ENCODE results near the gene NUFIP1. TPM values are rescaled to one million over a fixed set of nuclear protein-coding genes. Genes with fewer than 3 reads are reported as not detected.
A peak's percentile ranks its signal among the peaks of the same experiment; 100 is the strongest.

Gene NUFIP1
- total RNA-seq, 1 experiment from 2014 or later: 14.0 TPM

DNA sequence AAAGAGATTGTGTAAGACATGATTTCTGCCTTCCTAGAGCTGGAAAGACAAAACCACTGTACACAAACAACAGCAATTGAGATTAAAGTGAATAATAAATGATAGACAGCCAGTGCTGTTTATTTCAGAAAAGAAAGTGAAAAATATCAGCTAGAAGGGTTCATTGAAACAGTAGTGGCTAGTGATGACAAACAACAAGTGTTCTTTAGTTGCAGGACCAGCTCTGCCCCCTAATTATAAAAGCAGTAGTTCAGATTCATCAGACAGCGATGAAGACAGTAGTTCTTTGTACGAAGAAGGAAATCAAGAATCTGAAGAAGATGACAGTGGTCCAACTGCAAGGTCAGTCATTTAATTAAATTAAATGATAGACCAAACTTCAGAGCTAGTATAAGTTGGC lies 14.8 kb upstream of the NUFIP1 start:
- no peak overlapping the region for H3K4me3 Mint-ChIP-seq
- TF ChIP-seq GRHL2 (CRISPR knock-in tag; IDR thresholded peaks at IDR 0.05; ENCODE audit: insufficient replicate concordance, severe bottlenecking): no peak
- TF ChIP-seq NFE2L1 (CRISPR knock-in tag; IDR thresholded peaks at IDR 0.05): no peak
- TF ChIP-seq, protein P1, sequence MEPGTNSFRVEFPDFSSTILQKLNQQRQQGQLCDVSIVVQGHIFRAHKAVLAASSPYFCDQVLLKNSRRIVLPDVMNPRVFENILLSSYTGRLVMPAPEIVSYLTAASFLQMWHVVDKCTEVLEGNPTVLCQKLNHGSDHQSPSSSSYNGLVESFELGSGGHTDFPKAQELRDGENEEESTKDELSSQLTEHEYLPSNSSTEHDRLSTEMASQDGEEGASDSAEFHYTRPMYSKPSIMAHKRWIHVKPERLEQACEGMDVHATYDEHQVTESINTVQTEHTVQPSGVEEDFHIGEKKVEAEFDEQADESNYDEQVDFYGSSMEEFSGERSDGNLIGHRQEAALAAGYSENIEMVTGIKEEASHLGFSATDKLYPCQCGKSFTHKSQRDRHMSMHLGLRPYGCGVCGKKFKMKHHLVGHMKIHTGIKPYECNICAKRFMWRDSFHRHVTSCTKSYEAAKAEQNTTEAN (CRISPR knock-in tag; IDR thresholded peaks at IDR 0.05): no peak
- no peak for TF ChIP-seq JAZF1 (CRISPR knock-in tag; IDR thresholded peaks at IDR 0.05)
- TF ChIP-seq, protein P2, sequence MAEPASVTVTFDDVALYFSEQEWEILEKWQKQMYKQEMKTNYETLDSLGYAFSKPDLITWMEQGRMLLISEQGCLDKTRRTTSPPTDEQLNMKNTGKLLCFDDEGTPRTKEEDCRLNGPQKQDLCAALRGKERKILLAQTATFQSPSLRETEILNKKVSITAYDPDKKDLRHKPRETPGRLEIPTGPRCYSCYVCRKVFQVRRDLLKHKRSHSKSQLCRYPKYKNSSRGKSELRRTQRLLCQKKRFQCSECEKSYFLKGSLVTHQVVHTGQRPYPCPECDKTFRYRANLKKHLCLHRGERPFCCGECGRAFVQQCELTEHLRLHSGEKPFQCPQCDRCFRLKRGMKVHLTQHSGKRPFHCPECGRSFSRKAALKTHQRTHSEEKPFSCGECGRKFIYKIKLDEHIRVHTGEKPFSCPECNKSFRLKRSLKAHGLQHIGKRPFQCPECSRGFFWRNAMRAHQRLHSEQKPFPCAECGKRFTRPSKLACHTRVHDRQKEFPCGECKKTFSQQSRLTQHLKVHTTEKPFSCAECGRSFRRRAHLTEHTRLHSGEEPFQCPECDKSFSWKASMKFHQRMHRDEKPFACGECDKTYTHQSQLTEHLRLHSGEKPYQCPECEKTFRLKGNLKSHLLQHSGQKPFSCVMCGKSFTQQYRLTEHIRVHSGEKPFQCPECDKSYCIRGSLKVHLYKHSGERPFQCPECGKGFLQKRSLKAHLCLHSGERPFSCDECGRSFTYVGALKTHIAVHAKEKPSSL (CRISPR knock-in tag; conservative IDR thresholded peaks at IDR 0.05): no peak
- TF ChIP-seq, protein P3, sequence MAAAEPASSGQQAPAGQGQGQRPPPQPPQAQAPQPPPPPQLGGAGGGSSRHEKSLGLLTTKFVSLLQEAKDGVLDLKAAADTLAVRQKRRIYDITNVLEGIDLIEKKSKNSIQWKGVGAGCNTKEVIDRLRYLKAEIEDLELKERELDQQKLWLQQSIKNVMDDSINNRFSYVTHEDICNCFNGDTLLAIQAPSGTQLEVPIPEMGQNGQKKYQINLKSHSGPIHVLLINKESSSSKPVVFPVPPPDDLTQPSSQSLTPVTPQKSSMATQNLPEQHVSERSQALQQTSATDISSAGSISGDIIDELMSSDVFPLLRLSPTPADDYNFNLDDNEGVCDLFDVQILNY (CRISPR knock-in tag; IDR thresholded peaks at IDR 0.05): no peak
- no peak for TF ChIP-seq NFYB (CRISPR knock-in tag; conservative IDR thresholded peaks at IDR 0.05; ENCODE audit: low read depth)
- no peak overlapping the region for H3K27ac Mint-ChIP-seq
- CTCF ChIA-PET: no interaction called here
- H3K9me3 Mint-ChIP-seq: no peaks in the 10 kb centered on the region
- POLR2A ChIA-PET: no interaction called here
- DNase-seq (ENCODE audit: low spot score): no peak
- H3K27me3 Mint-ChIP-seq (ENCODE audit: low read depth): no peaks in the 10 kb centered on the region
- H3K4me1 Mint-ChIP-seq: no peaks in the 10 kb centered on the region
- H3K36me3 Mint-ChIP-seq: peaks cover 15% of the 10 kb centered on the region
- ATAC-seq: no peak

DNA sequence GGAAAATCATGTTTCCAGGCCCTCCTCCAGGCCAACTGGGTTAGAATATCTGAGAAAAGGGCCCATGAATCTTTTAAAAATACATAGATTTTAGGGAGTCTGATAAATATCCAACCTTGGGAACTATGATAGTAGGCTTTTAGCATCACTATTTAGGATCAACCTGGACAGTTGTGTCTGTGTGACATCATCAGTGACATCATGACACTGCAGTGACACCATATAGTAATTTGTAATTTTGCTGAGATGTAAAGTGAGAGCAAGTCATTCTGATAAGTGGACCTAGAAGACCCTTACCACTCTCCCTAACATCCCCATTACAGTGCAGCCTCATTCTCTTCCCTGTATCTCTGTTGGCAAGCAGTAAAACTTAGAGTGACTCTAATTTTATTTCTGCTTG lies 14.1 kb upstream of the NUFIP1 start:
- Mint-ChIP-seq H3K9me3 (no peaks in the 10 kb centered on the region), H3K4me1 (no peaks in the 10 kb centered on the region), H3K4me3 (no peak overlapping the region), H3K27me3 (ENCODE audit: low read depth) (no peaks in the 10 kb centered on the region), H3K36me3 (peaks cover 13% of the 10 kb centered on the region), H3K27ac (no peak overlapping the region)
- ChIA-PET POLR2A (no interaction called here), CTCF (no interaction called here)
- TF ChIP-seq MXD4 (CRISPR knock-in tag; IDR thresholded peaks at IDR 0.05; ENCODE audit: borderline replicate concordance) (no peak), TCF7 (CRISPR knock-in tag; IDR thresholded peaks at IDR 0.05; ENCODE audit: low read depth) (no peak), ZNF423 (CRISPR knock-in tag; IDR thresholded peaks at IDR 0.05) (no peak), TEAD4 (CRISPR knock-in tag; IDR thresholded peaks at IDR 0.05) (no peak), ZNF317 (CRISPR knock-in tag; IDR thresholded peaks at IDR 0.05; ENCODE audit: borderline replicate concordance, low read depth) (no peak), GTF2I (CRISPR knock-in tag; conservative IDR thresholded peaks at IDR 0.05) (no peak), HMGA2 (CRISPR knock-in tag; IDR thresholded peaks at IDR 0.05) (no peak)
- ATAC-seq: no peak
- DNase-seq (ENCODE audit: low spot score): no peak

DNA sequence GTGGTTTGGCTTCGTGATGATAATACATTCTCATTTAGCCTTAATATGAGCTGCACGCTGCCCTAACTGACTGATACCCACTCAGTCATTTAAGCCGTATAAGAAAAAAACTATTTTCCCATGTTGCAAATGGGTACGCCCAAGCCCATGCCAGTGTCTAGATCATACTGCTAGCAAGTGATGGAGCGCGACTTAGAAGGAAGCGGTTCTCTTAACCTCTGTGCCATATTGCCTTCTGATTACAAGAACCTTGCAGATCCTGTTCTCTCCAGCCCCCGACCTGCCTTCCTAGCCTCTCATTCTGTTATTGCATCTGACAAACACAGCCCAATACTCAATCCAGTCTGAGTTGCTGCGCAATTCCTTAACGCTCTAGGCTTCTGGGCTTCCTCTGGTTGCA lies 670 bp upstream of the NUFIP1 start:
- ChIA-PET POLR2A (interaction anchor here (0.6 kb wide), 1 partner anchor 100 kb away, joined by 3 read pairs; no protein-coding TSS in a partner anchor), CTCF (no interaction called here)
- peak overlapping the region; percentile 97 for H3K4me3 Mint-ChIP-seq

More for the DNA sequence above, 670 bp upstream of the NUFIP1 start:
- no peaks in the 10 kb centered on the region for H3K9me3 Mint-ChIP-seq
- no peaks in the 10 kb centered on the region for H3K27me3 Mint-ChIP-seq (ENCODE audit: low read depth)
- peak overlapping the region; percentile 85 for H3K27ac Mint-ChIP-seq
- H3K36me3 Mint-ChIP-seq: peaks cover 17% of the 10 kb centered on the region
- TF ChIP-seq, protein P4, sequence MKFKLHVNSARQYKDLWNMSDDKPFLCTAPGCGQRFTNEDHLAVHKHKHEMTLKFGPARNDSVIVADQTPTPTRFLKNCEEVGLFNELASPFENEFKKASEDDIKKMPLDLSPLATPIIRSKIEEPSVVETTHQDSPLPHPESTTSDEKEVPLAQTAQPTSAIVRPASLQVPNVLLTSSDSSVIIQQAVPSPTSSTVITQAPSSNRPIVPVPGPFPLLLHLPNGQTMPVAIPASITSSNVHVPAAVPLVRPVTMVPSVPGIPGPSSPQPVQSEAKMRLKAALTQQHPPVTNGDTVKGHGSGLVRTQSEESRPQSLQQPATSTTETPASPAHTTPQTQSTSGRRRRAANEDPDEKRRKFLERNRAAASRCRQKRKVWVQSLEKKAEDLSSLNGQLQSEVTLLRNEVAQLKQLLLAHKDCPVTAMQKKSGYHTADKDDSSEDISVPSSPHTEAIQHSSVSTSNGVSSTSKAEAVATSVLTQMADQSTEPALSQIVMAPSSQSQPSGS (CRISPR knock-in tag; IDR thresholded peaks at IDR 0.05; ENCODE audit: borderline replicate concordance, low read depth): no peak
- no peak for TF ChIP-seq ZNF219 (CRISPR knock-in tag; IDR thresholded peaks at IDR 0.05; ENCODE audit: borderline replicate concordance)
- TF ChIP-seq, protein P1 (CRISPR knock-in tag; IDR thresholded peaks at IDR 0.05): no peak
- H3K4me1 Mint-ChIP-seq: peaks cover 17% of the 10 kb centered on the region
- no peak for DNase-seq (ENCODE audit: low spot score)
- ATAC-seq: 0 out of 2 replicates have a peak, but pooled peaks have one; percentile 3

Data from WTC11 (cell line).